HG03558 (cell line): ENCODE results near the gene DHCR7.

Source experiments
- ATAC-seq: cut with Tn5 transposase; IDR thresholded peaks from one replicate; pipeline ENCODE4 v1.9.1; 2021; ENCODE audit warnings: moderate number of reproducible peaks; ENCODE audit not compliant: unreplicated experiment; ENCODE audit errors: extremely low read depth

DHCR7 gene

DNA sequence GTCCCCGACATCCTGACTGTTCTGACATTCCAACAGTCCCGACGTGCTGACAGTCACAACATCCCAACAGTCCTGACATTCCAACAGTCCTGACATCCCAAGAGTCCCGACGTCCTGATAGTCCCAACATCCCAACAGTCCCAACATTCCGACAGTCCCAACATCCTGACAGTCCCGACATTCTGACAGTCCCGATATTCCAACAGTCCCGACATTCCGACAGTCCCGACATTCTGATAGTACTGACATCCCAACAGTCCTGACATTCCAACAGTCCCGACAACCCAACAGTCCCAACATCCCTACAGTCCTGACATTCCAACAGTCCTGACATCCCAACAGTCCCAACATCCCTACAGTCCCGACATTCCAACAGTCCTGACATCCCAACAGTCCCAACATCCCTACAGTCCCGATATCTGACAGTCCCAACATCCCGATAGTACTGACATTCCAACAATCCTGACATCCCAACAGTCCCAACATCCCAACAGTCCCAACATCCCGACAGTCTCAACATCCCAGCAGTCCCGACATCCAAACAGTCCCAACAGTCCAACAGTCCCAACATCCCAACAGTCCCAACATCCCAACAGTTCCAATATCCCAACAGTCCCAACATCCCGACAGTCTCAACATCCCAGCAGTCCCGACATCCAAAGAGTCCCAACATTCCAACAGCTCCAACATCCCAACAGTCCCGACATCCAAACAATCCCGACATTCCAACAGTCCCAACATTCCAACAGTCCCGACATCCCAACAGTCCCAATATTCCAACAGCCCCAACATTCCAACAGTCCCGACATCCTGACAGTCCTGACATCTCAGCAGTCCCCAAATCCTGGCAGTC, 60.2 kb downstream of the DHCR7 start:
- ATAC-seq = no peak

DNA sequence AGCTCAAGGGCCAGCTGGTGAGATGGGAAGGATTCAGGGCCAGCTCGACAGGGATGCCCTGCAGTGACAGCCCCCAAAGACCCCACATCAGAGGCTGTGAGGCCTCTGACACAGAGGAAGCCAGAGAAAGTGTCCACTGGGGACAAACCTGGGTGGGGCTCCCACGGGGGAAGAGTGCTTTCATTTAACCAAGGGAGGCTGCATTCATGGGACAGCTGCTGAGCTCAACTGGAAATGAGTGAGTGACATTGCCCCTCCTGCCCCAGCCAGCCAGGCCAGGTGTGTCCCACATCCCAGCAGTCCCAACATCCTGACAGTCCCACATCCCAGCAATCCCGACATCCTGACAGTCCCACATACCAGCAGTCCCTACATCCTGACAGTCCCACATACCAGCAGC, 61.0 kb downstream of the DHCR7 start:
- ATAC-seq = no peak

DNA sequence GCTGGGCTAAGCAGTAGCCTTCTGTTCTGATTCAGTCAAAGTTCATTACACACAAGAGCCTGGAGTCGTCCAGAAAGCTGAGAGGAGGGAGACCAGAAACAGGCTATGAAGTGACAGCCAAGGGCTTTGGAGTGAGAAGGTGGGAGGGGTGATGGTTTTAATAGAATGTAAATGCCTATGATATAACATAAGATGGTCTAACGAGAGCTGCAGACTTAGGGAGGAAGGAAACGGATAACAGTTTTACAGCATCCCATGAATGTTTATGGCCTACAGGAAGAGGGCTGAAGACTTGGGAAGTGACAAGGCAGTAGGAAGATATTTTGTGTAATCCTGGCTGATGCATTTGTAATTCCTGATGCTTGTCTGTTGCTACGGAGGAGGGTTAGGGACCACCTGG, 62.0 kb downstream of the DHCR7 start:
- no peak for ATAC-seq

DNA sequence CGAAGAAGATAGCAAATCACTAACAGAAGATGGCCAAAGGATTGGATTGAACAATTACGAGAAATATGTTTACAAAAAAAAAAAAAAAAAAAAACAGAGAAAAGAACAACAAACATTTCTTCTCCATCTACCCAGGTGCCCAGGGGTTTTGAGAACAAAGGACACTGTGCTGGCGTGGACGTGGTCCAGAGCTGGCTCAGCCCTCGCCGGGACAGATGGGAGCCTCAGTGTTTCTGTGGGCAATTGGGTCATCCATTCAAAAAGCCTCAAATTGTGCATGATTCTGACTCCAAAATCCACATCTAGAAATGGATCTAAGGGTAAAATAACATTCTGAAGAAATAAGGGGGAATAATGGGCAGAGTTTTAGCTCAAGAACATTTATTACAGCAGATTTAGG, 63.1 kb downstream of the DHCR7 start:
- ATAC-seq = no peak

DNA sequence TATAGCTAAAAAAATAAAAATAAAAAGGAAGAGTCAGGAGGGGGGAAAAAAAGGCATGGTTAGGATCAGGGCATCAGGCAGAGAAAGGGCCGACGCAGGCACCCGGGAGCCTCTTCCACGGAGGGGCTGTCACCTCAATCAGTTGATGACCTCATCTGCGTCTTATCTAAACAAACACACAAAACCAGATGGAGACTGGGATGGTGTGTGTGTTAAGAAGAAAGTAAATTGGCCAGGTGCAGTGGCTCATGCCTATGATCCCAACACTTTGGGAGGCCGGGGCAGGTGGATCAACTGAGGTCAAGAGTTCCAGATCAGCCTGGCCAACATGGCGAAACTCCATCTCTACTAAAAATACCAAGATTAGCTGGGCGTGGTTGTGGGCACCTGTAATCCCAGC, 63.6 kb downstream of the DHCR7 start:
- ATAC-seq = no peak
